ENCODE data around the gene ACCS.

ACCS gene

DNA sequence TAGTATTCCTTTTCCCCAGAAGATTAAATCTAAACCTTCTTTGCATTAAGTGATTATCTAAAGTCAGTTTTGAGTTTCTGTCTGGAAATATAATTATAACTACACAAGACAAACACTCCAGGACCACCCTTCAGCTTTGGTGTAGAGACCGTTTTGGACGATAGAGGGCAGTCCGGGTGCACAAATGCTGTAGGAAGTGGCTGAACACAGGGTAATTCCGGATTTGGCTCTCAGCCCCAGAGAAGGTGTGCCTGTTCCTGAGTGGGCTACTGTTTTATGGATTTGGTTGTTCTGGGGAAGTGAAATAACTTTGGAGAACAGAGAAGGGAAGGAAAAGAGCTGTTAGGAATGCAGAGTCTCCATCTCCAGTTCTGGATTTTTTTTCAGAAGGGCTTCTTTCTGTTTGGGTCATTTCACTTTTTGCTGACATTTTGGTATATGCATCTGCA is 44.2 kb downstream of the ACCS start:
- TF ChIP-seq, protein P1, sequence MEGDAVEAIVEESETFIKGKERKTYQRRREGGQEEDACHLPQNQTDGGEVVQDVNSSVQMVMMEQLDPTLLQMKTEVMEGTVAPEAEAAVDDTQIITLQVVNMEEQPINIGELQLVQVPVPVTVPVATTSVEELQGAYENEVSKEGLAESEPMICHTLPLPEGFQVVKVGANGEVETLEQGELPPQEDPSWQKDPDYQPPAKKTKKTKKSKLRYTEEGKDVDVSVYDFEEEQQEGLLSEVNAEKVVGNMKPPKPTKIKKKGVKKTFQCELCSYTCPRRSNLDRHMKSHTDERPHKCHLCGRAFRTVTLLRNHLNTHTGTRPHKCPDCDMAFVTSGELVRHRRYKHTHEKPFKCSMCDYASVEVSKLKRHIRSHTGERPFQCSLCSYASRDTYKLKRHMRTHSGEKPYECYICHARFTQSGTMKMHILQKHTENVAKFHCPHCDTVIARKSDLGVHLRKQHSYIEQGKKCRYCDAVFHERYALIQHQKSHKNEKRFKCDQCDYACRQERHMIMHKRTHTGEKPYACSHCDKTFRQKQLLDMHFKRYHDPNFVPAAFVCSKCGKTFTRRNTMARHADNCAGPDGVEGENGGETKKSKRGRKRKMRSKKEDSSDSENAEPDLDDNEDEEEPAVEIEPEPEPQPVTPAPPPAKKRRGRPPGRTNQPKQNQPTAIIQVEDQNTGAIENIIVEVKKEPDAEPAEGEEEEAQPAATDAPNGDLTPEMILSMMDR (IDR thresholded peaks at IDR 0.05; ENCODE audit: low read depth, low read length) = peak; percentile 82
- DNase-seq (ENCODE audit: low read depth in 2 of 2) = peak; percentile 64
- no peak overlapping the region for H3K4me3 ChIP-seq (replicated peaks in 1 of 2; ENCODE audit: low read depth in 2 of 2, low read length in 2 of 2)

DNA sequence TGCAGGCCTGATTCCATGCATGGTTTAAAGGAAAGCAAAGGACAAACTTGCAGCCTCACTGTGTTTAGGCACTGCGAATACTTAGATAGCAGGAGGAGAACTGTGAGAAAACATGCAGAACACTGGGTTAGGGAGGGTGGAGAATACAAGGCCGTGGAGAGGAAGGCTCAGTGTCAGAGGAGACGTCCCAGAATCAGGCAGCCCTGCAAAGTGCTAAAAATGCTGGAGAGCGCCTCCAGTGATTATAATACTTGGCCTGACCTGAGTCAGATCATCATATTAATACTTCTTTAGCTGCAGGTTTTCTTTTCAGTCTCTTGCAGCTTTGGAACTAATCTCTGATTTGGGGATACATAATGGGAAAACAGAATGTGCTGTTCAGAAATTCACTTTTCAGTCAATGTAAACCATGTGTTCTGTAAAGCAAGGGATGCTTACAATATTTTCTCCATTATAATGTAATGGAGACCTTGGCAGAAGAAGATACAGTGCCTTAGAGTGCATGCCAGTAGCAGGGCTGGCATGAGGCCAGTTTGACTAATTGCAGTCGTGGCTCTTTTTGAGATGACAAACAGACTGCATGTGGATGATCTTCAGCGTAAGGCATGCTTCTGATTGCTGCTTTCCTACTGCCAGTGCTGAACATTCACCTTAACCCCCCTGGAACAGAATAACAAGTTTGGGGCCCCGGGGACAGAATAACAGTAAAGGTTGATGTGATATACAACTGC is 46.2 kb downstream of the ACCS start:
- H3K4me3 ChIP-seq (replicated peaks in 1 of 2; ENCODE audit: low read depth in 2 of 2, low read length in 2 of 2) = no peak overlapping the region
- DNase-seq (ENCODE audit: low read depth in 2 of 2) = peak; percentile 59 to 80
- TF ChIP-seq, protein P1 (IDR thresholded peaks at IDR 0.05; ENCODE audit: low read depth, low read length) = no peak

DNA sequence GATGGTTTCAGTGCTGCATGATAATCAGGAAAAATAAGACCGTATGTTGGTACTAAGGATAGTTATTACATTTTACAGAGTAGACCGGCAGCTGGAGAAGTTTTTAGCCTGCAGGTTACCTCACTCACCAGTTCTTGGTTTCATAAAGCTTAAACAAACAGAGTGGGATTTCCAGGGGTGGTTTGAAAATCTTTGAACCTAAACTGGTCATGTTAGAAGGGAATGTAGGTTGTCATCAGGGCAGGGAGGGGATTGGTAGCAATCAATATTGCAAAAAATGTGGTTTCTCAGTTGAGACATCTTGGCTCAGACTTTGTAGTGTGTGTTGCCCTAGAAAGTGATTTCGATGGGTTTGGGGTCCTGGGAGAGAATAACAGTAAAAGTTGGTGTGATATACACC is 46.9 kb downstream of the ACCS start:
- no peak overlapping the region for H3K4me3 ChIP-seq (replicated peaks in 1 of 2; ENCODE audit: low read depth in 2 of 2, low read length in 2 of 2)
- TF ChIP-seq, protein P1 (IDR thresholded peaks at IDR 0.05; ENCODE audit: low read depth, low read length) = no peak
- no peak for DNase-seq (ENCODE audit: low read depth in 2 of 2)

DNA sequence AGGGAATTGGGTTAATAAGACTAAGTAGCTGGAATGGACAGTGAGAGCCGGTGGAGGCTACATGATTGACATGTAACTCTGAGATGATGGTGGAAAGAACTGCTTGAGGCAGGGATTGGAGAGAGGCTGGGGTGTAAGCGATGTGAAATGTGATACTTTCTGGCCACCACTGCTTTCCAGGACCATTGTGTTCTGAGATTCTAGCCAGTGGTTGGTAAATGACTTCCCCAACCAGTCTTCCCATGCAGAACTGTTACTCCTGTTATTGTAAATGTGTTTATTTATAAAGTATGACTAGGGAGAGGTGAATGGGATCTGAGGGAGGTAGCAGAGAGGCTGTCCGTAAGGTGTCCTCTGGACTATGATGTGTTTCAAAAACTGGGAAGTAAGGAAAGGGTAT is 47.5 kb downstream of the ACCS start:
- TF ChIP-seq, protein P1 (IDR thresholded peaks at IDR 0.05; ENCODE audit: low read depth, low read length) = no peak
- DNase-seq (ENCODE audit: low read depth in 2 of 2) = no peak
- H3K4me3 ChIP-seq (replicated peaks in 1 of 2; ENCODE audit: low read depth in 2 of 2, low read length in 2 of 2) = no peak overlapping the region

DNA sequence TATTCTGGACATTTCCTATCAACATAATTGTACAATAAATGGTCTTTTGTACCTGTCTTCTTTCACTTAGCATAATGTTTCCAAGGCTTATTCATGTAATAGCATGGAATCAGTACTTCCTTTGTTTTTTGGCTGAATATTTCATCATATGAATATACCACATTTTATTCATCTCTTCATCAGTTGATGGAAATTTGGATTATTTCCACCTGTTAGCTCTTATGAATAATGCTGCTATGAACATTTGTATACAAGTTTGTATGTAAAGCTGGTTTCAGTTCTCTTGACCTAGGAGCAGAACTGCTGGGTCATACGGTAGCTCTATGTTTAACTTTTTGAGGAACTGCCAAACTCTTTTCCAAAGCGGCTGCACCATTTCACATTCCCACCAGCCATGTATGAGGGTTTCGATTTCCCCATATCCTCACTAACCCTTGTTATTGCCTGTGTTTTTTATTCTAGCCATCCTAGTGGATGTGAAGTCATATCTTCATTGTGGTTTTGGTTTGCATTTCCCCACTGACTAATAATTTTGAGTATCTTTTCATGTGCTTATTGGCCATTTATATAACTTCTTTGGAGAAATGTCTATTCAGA is 50.3 kb downstream of the ACCS start:
- peak in 1 of 2 donors; percentile 39 for DNase-seq (ENCODE audit: low read depth in 2 of 2)
- TF ChIP-seq, protein P1 (IDR thresholded peaks at IDR 0.05; ENCODE audit: low read depth, low read length) = no peak

DNA sequence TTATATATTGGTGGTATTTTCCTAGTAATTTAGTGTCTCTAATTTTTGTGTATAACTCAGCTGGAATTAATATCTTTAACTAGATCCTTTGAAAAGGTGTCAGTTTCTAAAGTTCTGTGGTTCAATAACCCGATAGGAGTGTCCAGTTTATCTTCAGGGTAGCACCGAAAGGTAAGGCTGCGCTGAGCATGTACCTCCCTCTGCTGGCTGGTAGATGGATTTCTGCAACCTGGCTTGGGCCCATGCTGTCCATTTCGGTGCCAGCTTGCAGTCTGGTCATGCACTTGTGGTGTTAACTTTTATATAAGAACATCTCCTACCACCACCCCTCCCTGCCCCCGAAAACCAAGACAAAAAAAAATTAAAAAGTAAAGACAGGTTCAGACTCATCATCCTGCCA is 54.1 kb downstream of the ACCS start:
- TF ChIP-seq, protein P1 (IDR thresholded peaks at IDR 0.05; ENCODE audit: low read depth, low read length) = peak; percentile 46

More for the DNA sequence above, 50.3 kb downstream of the ACCS start:
- H3K4me3 ChIP-seq (replicated peaks in 1 of 2; ENCODE audit: low read depth in 2 of 2, low read length in 2 of 2) = no peak overlapping the region

More for the DNA sequence above, 54.1 kb downstream of the ACCS start:
- DNase-seq (ENCODE audit: low read depth in 2 of 2) = peak in 1 of 2 donors; percentile 30
- no peak overlapping the region for H3K4me3 ChIP-seq (replicated peaks in 1 of 2; ENCODE audit: low read depth in 2 of 2, low read length in 2 of 2)
